Measurements from ENCODE around the gene MRNIP.

MRNIP gene

DNA sequence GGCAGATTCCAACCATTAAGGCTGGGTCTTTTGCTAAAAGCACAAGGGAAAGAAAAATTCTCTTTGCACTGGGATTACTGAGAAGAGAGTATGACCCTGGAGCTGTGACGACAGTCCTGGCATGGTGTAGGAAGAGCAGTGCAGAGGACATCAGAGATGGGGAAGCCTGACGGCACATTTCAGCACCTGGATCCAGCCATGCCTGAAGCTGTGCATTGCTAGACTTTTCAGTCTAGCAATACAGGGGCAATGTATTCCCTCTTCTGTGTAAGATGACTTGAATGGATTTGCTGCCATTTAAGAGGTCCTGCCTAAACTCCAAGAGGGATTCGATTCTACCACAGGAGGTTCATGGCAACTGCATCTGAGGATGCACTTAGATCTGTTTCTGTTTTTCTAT is 12.3 kb upstream of the MRNIP start:
- DNase-seq = no peak

DNA sequence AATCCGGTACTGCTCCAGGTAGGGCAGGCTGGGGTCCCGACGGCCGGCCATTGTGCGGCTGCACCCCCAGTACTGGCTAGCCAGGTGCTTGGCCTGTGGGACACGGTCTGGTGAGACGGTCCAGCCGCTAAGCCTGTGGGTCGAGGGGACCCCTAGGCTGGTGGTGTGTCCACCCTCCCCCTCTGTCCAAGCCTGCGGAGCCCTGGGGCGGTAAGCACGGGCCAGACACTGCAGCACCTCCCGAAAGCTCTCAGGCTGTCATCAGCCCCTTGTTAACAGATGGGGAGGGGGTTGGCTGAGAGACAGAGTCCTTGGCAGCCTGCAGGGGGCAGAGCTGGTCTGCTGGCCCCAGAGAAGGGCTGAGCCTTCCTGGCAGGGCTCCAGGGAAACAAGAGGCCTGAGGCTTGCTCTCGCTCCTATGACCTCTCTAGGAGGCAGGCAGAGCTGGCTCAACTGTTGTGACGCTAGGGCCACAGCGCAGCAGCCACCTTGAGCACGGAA is 11.8 kb upstream of the MRNIP start:
- DNase-seq = no peak

DNA sequence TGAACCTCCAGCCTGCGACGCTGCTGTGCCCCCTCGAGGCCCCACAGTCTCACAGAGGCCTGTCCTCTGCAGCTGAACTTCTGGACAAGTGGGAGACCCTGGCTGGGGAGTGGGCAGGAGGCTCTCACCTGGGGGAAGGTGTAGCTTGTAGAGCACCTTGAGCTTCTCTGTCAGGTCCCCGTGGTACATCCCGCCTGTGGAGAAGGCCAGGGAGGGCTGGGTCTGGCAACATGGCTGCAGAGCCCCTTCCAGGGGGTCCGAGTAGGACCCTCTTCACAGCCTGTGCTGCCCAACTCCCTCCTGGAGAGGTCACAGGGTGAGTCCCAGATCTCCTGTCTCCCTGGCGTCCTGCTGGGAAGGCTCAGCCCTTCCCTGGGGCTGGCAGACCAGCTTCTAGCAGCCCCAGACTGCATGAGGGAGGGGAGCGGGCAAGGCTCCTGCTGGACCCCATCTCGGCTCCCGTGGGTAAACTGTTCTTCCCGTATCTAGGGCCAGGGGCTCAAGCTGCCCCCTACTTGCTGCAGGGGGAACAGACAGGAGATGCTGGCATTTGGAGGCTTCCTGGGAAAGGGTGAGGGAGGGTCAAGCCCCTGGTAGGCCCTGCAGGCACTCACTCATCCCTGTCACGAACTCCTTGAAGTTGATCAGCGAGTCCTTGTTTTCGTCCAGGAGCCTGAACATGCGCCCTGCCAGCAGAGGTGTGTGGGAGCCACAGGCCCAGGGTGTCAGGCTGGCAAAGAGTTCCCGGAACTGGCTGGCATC is 11.2 kb upstream of the MRNIP start:
- no peak for DNase-seq

DNA sequence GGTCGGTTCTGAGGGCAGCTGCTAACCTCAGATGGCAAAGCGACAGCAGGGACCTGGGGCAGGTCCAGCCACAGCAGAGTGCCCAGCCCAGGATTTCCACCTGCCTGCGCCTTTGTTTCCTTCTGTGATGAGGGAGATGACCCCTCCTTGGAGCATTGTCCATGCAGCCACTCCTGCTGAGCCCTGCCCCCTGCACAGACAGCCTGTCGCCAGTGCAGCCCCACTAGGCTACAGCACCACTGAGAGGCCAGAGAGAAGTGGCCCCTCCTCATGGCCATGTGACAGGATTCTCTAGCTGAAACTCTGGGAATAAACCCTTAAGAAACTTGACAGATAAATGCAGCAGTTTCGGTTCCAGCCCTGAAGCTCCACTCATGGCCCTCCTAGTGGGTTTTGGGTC is 10.5 kb upstream of the MRNIP start:
- DNase-seq = no peak

DNA sequence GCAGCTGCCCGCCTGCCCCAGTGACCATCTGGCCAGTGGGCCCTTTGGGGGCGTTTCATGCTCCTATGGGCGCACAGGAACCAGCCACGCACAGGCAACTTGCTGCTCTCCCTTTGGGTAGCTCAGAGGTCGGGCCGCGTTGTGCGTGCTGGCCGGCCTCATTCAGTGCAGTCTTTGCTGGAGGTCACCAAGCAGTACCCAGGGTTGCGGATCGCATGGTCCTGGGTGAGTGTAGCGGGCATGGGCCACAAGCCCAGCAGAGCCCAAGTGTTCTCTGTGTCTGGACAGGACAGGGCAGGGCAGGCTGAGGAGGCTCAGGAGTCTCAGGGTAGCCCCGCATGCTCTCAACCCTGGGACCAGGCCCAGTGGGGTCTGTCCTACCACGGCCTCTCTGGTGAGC is 9.9 kb upstream of the MRNIP start:
- DNase-seq = no peak

DNA sequence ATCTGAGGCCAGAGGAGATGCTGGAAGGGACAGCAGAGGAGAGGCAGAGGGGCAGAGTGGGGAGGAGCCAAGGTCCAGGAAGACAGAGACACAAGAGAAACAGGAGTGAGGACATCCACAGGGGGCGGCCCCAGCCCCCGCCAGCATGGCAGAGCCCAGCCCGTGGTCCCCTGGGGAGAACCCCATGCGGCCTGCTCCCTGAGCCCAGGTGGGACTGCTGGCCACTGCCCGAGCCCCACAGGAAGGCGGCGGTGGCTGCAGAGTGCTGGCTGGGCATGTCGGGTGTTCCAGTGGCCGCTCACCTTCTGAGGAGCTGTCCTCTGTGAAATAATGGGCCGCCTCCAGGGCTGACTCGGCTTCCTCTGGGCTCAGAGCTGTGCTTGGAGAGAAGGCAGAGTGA is 8.9 kb upstream of the MRNIP start:
- DNase-seq = no peak

DNA sequence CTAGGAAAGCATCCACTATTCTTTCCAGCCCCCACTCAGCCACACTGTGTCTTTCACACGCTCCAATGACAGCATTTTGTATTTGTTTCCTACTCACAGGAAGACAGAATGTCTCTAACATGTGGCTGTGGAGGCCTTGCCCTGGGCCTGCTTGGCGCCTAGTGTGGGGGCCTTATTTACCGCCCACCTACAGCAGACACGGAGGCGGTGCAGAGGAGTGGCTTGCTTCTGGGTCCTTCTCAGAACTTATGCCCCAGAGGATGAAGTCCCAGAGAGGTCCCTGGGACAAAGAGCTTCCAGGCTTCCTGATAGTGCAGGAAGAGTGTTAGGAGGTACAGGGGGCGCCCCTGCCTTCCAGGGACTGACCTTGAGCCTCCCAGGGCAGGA is 8.5 kb upstream of the MRNIP start:
- DNase-seq = no peak

DNA sequence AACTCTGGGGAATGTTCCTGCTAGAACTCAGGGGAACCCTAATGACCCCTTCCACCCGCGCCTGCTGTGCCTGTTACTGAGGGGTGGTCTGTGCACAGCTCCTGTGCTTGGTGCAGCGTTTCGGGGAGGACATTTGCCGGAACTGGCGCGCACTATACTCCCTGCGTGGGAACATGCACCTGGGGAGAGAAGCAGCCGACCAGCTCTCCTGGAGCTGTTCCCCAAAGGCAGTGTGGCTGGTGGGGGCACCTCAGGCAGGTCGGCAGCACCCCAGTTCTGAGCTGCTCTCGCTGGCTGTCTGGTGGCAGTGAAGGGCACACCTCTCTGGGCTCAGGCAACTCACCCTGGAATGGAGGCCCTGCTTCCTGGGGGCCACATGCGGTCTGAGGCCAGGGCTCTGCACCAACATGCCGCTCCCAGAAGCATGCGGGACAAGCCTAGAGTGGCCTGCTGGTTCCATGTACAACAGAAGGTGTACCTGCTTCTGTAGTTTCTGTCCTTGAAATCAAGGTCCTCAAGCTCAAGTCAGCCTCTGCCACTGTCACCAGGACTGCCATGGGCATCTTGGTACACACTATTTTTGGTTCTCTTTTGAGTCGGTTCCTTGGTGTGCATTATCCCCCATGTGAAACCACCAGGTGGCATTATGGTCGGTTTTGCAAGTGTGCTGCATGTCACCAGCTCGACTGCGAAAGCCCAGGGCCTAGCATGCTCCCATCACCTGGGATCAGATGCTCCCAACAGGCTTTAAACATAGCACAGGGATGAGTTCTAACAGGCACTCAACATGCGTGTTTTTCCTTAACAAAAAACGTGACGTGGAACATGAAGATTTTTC is 7.8 kb upstream of the MRNIP start:
- DNase-seq = no peak

DNA sequence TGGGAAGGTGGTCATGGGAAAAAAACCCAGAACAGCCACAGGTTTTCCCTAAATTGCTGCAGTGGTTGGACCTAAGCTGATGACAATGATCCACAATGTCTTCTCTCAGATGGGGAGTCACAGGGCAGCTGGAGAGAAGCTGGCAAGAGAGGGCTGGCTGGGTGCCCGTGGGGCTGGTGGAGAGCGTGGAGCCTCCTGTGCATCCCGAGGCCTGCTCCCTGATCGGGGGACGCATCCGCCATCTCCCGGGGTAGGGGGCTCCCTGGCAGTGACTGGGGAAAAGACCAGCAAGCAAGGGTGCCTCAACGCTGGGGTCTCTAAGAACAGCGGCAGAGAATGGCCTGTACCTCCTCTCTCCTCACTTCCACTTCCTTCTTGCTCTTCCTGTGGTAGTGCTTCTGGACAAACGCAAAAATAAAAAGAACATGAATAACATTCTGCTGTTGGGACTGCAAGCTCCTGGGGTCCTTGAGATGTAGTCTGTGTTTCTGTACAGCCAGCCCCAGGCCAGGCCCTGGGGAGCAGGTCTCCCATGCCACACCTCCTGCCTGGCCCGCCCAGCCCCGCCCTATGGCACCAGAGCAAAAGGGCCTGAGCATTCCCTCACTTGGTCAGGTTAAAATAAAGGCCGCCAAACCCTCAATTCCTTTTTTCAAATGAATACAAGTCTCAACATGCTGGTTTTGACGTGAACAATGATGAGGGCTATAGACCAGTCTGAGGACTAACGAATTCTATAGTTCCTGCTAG is 7.0 kb upstream of the MRNIP start:
- DNase-seq = no peak

DNA sequence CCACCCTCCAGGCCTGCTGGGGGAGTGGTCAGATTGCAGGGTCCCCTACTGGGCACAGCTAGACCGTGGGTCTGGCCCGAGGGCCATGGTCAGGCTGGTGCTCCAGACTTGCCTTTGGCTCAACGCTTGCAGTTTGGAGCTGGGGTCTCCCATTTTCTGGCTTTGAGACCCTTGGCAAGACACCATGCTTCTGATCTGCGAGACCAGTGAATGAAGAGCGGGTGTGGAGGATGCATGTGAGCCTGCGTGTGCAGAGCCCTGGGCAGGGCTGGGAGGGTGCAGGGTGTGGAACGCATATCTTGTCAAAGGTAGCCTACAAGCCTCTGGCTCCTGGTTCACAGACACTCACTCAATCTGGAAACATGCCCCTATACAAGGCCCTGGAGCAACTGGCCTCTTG is 6.1 kb upstream of the MRNIP start:
- no peak for DNase-seq

DNA sequence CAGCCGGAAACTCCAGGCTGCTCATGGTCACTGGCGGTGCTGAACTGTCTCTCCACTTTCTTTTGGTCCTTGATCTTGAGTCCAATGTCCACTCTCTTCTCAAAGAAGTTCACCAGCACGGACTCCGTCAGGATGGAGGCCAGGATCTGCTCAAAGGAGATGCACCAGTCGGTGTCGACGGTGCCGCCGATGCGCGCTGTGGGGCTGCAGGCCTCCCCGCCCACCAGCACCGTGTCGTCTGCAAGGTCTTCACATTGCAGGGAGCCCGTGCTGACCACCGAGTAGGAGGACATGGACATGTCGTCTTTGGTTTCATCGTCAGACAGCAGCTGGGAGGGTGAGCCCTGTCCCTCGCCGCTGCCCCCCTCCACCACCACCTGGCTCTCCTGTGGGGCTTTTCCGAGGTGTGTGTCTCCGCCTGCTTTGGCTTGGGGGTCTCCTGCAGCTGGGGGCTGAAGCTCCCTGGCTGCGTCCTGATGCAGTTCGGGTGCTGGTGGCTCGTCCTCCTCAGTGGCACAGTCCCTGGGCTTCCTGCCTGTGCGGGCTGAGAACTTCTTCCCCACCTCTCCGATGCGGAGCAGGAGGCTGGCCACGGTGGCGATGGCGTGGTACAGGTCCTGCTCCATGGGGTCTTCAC is 5.0 kb upstream of the MRNIP start:
- no peak for DNase-seq

DNA sequence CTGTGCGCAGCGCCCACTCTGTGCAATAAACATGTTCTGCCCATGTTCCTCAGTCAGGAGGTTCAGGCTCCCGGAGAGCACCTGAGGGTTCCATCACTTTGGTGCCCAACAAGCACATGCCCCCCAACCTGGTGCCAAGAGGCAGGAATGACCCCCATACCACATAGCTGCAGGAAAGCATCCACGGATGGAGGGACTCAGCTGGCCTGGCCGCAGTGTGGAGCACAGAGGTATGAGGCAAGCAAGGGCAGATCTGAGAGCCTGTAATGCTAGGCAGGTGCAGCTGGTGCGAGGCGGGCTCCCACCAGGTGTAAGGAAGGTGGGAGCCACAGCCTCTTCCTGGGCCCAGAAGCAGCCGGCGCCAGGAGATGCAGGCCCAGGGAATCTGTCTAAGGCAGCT is 4.3 kb upstream of the MRNIP start:
- no peak for DNase-seq

DNA sequence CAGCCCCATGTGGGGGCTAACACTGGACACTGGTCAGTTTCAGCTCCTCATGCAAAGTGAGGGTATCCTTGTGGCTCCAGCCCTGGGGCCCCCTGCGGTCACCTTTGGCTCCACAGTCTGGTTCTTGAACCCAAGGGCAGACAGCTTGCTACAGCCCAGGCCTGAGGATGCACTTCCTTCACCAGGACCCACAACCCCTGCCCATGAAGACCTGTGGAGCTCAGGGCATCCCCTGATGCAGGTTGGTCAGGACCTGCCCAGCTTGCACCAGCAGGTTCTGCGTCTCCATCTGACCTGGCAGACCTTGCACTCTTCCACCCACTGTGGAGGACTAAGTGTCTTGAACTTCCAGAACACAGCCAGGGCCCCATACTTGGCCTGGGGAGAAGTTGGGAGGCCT is 3.7 kb upstream of the MRNIP start:
- DNase-seq = no peak

DNA sequence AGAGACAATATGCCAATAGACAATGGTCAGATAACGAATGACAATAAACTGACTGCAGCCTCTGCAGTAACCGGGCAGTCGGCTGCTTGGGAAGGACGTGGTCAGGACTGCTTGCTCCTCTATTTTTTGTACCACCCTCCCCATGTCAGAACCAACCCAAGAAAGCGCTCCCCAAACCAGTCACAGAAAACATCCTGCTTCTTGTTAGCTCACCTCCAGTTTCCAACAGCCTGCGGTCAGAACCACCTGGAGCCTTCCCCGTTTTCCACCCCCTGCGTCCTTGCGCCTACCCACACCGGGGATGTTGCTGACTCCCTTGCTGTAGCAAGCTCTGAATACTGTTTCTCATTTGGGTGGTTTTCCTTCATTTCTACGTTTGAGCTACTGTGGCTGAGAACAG is 1.7 kb upstream of the MRNIP start:
- DNase-seq = no peak

DNA sequence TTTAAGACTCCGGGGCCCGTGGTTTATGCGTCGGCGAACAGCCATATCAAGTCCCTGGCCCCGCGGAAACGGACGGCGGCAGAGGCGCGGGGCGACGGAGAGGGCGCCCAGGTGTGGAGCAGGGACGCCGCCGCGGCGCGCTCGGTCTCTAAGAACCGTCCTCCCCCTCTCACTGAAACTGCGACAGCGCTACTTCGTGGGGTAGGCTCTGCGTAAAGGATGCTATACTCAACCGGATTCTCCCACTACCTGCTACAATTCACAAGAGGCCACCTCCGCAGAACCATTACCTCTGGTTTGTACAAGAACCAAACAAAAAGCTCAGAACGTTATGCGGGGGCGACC is 404 bp downstream of the MRNIP start:
- DNase-seq = peak; percentile 79

DNA sequence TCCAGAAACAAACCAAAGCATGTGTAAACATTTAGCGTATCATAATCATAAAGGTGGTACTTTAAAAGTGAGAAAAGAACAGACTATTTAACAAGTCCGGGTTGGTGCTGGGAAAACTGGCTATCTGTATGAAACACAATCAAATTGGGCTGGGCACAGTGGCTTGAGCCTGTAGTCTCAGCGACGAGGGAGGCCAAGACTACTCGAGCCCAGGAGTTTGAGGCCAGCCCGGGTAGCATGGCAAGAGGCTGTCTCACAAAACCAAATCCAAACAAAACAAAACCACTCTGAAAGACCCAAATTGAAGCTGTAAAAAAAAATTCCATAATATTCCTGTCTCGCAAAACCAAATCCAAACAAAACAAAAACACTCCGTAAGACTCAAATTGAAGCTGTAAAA is 4.3 kb downstream of the MRNIP start:
- DNase-seq = no peak

DNA sequence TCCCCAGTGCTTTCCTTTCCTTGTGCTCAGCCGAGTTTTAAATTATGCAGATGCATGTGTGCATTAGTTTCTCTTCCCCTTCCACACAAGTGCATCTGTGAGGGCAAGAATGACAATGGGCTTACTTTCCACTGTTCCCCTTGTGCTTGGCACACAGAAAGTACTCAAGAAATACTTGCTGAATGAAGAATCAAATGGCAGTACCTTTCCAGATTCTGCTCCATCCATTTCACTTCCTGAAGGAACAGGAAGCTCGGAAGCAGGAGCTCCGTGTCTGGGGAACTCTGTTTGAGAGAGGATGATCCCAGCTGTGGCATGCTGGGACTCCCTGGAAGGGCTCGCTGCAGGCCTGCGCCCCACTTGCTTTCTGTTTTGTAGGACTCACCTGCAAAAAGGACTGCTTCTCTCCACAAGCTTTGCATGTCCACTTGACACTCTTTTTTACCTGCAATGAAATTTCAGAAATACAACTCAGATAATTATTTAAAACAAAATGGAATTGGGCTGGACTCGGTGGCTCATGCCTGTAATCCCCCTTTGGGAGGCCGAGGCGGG is 5.5 kb downstream of the MRNIP start:
- DNase-seq = no peak

DNA sequence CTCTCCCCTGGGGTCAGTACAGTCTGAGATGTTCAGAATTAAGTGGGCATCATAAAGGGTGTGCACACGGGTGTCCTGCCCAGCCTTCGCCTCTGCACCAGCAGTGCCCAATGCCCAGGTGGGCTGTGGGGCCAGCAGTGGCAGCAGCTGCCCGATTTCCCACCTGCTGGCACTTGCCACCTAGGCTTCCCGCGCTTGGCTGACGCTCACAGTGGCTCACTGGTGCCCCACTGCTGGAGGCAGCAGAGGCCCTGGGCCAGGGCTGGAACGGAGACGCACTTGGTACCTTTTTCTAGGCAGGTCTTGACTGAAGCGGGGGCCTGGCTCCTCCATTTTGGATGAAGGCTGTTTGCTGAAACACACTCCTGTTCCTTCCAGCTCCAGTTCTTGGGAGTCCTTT is 17.0 kb downstream of the MRNIP start:
- no peak for DNase-seq

DNA sequence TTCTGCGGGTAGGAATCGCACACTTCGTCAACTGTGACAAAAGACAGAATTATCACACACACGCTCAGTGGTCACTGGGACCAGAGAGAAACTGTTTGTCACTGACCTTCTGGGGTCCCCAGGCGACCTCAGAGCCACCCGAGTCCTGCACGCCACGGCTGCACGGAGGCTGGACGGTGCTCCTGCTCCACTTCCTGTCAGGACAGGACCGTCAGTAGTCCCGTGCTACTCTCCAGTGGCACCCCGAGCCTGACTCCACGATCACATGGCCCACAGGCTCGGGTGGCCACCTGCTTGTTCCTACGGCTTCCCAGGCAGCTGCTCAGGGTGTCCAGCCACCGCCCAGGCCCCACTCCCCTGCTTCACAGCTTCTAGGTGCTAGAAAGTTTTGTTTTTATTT is 17.9 kb downstream of the MRNIP start:
- no peak for DNase-seq

DNA sequence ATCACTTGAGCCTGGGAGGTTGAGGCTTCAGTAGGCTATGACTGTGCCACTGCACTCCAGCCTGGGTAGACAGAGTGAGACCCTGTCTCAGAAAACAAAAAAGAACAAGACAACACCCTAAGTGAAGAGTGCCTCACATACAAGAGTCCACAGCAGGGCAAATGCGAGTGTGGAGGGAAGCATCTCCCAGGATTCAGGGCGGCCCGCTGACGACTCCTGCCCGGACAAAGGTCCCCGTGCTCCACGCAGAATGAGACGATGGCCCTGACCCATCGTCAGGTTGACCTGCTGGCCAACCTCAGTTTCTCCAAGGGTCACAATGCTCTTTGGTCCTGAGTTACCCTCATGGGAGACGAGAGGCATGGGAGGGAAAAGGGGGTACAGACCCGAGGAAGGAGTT is 18.3 kb downstream of the MRNIP start:
- DNase-seq = no peak

DNA sequence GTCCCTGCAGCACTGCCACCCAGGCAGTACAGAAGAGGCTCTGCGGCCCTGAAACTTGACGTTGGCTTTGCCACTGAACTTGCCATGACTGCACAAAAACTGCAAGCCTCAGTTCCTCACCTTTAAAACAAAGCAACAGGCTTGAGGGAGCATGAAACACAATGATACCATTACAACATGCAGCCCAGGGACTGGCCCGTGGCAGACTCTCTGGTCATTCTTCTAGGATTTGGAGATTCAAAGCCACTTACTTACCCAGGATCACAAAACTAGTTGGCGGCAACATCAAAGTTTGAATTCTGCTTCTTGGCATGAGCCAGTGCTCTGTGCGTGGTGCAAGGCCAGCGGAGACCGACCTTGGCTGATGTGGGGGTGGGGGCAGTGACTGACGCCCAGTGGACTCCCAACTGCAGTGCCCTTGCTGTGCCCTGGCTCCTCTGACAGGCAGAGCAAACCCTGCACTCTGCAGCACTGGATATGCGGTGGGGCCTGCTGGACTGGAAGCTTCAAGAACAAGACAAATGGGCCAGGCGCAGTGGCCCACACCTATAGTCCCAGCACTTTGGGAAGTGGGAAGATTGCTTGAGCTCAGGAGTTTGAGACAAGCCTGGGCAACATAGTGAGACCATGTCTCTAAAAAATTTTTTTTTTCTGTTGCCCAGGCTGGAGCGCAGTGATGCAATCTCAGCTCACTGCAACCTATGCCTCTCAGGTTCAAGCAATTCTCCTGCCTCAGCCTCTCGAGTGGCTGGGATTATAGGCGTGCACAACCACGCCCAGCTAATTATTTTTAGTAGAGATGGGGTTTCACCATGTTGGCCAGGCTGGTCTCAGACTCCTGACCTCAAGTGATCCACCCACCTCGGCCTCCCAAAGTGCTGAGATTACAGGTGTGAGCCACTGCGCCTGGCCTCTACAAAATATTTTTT is 19.0 kb downstream of the MRNIP start:
- DNase-seq = no peak

All from NCI-H748 treated with DMSO at 0.1 percent for 48 hours (cell line).